Activated T-cell treated with anti-CD3 and anti-CD28 coated beads for 24 hours (primary cell): ENCODE results near the gene C13orf46.

Source experiments
- DNase-seq: peaks from one replicate; pipeline ENCODE4 v3.0.0-alpha.2; 2020; ENCODE audit warnings: low read depth

The C13orf46 gene

DNA sequence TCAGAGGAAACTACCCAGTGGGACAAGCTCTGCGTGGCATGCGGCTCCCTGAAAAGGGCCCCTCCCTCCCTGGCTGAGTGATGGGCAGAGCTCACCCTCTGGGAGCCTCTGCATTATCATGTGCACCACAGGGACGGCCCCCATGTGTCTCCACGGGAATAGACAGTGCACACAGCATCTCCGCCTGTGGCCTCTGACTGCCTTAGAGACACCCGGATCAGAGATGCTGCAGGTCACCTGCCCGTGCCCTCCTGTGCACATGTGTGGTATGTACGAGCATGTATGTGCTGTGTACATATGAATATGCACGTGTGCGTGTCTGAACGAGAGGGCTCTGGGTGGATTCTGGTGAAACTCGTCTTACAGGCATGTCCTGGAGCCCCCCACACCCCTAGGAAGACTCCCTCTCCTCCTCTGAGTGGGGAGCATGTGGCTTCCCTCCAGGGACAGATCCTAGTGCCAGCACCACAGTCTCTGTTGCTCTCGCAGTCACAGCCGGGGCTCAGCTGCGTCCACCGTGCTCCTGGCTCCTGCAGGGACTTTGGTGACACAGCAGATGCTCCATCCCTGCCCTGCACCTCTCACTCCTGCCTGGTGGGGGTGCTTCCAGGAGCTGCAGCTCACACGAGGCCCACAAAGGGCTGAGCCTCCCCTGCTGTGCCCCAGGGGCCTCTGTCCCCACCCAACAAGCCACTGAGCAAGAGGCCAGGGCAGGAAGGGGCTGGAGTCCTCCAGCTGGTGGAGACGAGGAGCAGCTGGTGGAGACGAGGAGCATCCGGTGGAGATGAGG, 19.6 kb downstream of the C13orf46 start:
- no peak for DNase-seq

DNA sequence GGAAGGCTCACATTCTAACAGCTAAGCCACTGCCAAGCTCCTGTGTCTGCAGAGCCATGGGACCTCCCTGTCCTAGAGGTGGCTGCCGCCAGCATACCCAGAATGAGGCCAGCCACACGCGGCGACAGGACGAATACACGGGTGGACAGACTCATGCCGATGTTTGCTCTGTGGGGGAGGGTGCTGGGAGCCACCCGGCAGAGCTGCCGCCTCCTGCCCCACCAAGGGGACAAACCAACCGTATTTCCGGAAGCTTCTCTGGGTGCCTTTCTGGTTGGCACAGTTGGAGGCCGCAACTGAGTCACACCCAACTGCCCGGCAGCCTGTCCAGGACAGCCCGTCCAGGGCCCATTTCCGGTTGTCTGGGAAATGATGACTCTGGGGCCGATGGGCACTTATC, 20.3 kb downstream of the C13orf46 start:
- no peak for DNase-seq

DNA sequence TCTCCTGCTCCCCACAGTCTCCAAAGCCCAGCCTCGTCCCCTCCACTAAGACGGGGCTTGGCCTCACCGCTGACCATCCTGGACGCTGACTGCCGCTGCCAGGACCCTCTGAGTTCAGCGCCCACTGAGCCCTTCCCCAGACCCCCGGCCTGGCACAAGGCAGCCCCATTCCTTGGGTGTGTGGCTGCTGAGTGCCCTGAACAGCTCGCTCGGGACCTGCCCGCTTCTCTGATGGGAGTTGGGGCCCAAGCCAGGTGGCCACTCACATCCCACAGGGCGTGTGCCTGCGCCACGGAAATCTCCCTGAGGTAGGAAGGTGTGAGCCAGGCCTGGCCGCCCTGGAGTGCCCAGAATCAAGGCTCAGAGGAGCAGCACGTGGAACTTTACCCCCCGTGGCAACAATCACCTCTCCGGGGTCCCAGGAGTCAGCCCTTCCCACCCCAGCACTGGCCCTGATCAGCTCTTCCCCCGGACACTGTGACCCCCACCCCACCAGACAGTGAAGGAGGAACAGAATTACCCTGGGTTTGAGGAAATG, 20.8 kb downstream of the C13orf46 start:
- no peak for DNase-seq

DNA sequence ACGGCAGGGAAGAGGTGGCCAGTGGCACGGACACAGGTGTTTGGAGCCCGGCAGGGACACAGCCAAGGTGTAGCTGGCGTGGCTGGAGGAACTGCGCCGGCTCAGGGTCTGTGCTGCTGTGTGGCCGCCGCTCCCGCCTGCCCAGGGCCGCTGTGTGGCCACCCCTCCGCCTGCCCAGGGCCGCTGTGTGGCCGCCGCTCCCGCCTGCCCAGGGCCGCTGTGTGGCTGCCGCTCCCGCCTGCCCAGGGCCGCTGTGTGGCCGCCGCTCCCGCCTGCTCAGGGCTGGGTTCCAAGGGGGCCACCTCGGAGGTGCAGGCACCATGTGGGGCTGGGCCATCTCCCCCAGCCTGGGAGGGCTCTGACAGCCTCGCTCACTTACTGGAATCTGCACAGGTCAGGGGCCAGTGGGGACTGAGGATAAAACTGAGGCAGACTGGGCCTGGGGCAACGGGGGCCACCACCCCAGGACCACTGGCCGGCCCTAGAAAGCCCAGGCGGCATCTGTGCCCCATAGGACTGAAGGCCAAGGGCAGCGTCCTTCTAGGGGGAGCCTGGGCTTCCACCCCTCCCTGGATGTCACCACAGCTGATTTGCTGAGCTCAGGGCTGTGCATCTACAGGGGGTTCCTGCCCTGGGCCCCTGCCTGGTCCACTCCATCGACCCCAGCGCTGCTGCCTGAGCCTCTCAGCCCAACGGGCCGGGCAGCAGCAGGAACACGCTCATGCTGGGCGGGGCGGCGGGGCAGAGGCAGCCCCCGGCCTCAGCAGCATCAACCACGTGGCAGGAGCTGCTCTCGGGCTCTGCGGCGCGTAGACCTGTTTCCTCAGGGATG, 21.5 kb downstream of the C13orf46 start:
- no peak for DNase-seq

DNA sequence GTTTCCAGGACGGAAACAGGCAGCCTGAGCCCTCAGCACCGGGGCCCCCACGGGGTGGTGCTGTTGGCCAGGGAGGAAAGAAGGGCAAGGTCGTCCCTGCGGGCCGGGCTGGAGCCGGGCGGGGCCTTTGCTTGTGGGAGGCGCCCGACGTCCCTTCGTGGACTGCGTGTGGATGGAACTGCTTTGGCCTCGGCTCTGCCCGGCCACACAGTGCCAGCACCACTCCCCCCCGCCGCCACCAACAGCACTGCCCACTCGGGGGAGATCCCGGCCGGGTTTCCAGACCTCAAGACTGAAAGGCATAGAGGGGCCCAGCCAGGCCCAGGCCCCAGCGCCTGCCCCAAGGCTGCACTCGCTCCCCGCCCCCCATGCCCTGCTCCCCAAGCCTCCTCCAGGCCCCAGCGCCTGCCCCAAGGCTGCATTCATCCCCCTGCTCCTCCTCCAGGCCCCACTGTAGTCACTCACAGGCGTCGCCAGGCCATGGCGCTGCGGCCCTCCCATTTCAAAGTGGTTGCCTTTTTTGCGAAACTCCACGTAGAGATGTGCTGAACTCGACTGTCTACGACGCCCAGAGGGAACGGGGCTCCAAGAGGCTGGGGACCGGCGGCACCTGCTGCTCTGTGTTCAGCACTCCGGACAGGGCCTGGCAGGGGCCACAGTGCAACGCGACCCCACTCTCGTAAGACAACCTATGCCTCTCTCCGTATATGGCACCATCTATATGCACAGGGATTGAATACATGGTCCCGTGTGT, 22.5 kb downstream of the C13orf46 start:
- peak; percentile 40 for DNase-seq

DNA sequence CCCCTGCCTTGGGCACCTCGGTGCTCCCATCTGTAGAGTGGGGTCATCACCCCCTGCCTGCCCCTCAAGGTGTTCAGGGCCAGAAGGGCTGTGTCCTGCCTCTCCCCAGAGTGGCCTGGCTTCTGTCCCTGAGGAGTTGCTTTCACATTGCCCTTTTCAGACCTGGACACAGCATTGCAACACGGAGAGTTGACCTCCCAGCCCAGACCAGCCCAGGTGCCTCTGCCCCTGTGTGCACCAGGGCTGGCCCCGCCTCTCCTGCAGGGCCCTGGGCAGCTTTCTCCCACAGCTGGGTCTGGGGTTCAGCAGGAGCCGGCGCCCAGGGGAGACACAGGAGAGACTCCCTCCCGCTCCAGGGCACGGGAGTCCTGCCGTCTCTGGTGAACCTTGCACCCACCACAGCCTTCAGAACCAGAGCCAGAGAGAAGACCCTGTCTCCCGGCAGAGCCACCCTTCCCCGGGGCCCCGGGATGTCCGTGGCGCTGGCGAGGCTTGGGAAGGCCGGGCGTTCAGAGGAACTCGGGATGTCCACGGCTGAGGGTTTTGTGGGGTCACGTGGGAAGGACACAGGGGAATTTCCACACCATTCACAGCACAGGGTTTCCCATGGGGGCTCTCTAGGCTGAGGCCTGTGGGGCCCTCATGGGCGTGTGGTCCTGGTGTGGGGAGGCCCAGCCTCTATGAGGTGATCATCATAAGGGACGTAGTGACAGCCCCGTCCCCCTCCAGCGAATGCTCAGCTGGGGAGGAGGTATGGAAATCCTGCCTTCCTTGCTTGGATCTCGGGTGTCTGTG, 23.2 kb downstream of the C13orf46 start:
- DNase-seq: no peak

DNA sequence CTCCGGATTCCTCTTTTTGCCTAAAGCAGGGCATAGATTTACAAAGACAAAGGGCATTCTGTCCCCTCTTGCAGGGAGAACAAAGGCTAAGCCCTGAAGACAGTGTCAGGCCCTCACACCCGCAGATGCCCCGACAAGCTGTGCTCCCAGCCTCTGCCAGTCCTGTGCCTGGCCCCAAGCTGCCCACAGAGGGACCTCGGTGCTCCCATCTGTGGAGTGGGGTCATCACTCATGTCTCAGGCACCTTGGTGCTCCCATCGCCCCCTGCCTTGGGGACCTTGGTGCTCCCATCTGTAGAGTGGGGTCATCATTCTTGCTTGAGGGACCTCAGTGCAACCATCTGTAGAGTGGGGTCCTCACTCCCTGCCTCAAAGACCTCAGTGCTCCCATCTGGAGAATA, 24.3 kb downstream of the C13orf46 start:
- DNase-seq: no peak

DNA sequence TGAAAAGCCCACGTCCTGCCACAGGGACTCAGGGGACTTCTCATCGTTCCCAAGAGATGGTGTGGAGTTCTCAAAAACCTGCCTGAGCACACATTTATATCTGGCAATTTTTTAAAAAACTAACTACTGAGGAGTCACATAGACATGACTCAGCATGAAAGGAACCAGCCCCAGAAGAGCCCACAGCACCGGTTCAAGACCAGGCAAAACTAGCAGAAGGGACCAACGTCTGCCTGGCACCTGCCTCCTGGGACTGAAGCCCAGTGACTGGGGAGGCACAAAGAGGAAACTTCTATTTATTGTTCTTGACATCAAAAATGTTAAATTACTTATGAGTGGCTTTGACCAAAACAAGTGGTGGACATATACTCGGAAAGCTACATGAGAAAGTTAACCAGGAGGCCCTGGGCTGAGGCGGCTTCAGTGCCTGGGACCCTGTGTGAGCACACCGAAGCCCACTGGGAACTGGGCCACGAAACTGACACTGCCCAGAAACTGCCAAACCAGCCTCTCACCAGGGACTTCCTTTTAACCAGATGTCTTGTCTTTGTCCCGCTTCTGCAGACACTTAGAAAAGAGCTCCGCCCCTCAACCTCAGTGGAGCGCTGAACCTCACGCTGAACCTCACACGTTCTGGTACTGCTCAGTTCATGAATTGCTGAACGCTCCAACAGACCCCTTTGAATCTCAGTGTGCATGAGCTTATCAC, 25.7 kb downstream of the C13orf46 start:
- no peak for DNase-seq

DNA sequence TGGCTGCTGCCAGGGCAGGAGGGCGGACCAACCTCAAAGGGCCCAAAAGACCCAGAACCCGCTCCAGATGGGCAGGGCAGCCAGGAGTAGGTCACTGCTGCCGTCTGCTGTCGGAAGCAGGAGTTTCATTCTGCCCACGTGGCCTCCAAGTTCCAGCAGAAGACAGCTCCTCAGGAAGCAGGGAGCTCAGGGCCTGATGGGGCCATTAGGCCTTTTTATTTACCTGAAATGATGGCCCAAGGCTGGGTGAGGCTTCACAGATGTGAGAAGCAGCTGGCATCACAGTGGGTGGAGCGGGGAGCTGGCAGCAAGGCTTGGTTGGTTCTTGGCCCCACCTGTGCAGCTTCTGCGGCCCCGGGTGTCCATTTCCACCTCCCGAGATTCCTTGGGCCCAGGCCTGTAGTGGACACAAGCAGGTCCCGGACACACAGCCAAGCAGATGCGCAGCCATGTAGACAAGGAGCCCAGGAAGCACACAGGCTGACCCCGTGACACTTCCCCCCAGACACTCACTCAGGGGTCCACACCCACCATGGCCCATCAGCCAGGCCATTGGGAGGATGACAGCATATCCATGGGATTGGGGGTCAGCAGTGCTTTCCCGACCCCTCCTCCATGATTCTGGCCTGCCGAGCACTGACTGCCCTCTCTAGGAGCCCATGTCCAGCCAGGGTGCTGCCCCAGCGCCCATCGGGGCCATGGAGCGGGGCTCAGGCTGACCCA, 26.4 kb downstream of the C13orf46 start:
- DNase-seq: no peak

DNA sequence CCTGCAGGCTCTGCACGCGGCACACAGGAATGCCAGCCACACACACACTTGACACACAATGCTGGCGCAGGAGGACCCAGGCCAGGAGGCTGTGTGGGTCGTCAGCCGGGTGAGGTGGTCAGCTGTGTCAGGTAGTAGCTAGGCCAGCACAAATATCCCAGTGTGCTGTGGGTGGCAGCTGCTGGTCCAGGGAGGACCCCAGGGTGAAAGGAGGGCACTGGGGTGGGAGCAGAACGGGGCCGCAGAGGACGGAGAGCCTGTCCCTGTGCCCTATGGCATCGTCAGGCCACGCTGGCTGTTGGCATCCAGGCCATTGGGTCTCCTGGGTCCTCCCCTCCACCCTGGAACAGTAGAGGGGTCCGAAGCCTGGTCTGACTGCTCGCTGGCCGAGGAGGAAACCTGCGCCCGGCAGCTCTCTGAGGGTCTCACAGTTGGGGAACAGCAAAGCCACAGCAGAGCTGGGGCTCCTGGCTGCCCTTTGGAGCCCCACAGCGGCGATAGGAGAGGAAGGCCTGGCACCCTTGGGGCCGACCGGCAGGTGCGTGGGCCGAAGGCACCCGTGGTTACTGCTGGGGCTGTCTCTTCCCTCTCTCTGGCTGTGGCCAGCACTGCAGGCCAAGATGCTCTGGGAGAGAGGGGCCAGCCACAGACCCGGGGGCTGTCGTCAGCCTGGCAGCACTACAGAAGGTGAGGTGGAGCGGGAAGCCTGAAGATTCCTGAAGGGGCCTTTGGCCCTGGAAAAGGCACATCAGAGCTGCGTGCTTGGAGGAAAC, 27.3 kb downstream of the C13orf46 start:
- no peak for DNase-seq

DNA sequence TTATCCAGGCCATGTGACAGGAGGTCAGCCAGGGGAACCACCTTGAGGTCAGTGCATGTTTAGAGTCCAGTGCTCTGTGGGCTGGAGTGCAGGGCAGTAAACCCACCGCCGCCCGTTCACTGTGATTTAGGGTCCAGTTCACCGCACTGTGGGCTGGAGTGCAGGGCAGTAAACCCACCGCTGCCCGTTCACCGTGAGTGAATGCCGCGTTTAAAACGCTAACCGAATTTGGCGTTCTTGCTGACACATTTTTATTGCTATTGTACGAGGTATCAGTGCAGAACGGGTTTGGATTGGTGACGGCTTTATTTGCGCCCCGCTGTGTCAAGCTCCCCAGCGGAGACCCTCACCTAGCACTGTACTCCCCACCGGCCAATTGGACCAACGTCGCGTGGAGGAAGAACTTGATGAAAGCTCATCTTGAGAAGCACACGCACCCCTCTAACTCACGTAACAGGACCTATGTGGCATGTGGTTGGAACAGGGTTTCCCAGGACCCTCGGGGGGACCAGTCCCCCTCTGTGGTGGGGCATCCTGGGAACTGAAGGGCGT, 27.9 kb downstream of the C13orf46 start:
- no peak for DNase-seq

DNA sequence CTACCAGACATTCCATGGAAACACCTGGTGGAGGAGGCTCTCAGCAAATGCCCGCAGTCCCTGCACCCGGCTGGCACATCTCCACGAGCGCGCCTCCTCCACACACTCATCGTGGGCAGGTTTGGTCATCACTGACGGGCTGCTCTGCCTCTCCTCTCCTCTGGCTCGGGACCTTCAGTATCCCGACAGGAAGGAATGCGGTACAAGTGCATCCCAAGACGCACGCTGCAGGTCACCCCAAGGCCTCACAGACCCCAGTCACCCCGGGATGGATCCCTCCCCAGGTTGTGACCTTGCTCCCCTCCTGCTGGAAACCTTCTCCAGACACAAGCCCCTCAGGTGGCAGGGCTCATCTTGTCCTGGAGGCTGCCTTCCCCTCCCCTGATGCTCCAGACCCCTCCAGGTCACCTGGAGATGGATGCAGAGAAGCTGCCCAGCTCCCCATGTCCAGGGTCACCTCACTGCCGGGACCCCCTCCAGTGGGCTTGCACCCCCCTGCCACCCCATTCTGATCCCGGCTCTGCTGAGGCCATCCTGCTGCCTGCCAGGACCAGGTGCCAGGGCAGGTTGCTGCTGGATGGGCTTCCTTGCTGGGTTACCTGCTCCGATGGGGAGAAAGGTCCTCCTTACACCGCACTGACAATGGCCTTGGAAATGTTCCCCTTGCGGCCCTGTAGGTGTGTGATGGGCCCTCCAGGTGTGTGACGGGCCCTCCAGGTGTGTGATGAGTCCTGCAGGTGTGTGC, 29.9 kb downstream of the C13orf46 start:
- DNase-seq: no peak

DNA sequence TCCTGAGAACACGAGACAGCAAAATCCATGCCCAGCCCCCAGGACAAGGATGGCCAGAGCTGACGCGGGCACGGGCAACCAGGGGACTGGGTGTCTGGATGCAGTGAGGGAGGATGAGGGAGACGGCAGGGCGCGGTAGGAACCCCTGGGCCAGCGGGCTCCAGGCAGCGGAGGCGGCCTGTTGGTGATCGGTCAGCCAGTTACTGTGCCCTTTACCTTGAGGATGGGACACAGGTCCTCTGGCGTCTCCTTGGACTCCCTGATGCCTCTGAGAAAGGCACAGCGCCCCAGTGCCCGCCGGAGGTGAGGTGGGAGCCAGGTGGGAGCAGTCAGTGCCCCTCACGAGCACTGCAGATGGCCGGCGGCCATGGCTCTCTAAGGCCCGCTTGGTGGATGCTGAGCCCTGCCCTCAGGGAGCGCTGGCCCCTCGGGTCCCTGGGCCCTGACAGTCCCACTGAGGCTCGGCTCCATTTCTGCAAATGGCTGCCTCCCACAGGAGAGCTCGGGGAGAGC, 31.2 kb downstream of the C13orf46 start:
- no peak for DNase-seq

DNA sequence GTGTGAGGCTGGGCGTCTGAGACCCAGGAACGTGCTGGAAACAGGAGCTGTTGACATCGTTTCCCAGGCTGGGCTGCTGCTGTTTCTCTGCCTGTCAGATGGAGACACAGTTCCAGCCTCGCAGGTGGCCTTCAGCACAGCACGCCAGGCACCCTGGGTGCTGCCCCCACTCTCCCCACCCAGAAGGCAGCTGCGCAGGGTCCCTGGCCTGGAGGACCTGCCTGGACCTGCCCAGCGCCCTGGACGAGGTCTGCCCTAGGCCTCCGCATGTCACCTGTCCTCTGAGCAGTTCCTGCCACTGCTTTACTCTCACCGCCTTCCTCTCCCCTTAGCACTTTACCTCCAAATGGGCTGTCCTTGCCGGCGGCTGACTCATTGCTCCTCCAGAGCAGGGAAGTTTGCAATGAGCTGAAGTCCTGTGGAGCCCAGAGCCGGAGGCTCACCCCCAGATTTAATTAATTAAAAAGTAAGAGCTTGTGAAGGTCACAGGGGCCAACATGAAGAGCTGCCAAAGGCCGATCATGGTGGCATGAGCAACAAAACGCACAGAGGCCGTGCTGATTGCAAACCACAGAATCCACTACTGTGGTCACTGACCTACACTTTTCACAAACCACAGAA, 32.2 kb downstream of the C13orf46 start:
- DNase-seq: no peak

DNA sequence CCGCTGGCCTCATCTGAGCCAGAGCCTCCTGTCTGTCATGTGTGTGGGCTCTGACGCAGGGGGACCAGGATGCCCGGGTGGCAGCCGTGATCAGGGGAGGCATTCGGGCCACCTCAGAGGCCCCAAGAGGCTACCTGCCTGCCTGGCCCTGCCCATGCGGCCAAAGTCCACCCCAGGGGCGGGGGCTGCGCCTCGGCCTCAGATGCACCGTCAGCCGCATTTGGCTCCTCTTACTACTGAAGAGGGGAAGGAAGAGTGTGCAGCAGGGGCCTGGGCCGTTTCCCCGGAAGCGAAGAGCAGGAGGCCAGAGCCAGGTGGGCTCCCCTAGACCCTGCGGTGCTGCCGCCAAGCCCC, 34.0 kb downstream of the C13orf46 start:
- no peak for DNase-seq

DNA sequence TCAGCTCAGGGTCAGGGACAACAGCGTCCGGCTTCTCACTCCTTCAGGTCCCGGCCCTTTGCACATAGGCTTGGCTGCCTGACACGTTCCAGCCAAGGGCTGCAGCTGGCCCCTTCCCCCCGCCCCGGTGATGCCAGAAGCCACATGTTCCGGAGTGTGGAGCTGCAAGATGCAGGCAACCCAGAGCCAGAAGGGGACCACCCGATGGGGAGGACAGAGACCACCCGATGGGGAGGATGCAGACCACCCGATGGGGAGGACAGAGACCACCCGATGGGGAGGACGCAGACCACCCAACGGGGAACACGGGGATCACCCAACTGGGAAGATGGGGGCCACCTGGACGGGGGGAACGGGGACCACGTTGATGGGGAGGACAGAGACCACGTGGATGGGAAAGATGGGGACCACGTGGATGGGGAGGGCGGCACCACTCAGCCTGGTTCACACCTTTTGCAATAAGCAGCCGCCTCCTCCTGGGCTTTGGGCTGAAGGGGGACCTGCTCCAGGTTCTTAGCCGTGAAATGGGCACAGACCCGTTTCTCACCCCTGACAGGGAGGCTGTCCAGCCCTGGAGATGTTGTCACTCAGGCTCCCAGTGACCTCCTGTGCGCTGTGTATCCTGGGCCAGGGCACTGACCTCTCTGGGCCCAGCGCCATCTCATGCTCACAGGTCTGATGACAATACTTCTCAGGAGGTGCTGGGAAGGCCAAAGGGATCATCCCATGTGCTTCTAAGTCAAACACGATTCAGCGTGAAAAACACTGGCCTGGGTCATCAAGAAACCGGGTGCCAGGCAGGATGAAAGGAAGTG, 34.5 kb downstream of the C13orf46 start:
- no peak for DNase-seq

DNA sequence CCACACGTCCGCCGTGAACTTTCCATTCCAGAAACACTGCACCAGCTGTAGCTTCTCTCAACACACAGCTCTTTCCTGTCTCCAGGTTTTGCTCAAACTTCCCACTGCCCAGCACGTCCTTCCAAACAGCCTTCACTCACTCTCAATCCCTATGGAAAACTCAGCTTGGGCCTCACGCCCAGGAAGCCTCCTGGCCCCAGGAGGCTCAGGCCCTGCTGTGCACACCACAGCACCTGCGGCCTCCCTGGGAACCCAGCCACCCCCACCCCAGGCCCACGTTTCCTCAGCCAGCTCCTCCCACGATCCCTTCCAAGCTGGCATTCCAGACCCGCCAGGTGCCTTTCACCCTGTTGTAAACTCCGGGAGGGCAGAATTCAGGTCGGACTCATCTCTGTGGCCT, 35.2 kb downstream of the C13orf46 start:
- DNase-seq: no peak
